H9 (cell line): ENCODE data around the gene RPL37A. TPM values are rescaled to one million over a fixed set of nuclear protein-coding genes. Genes with fewer than 3 reads are reported as not detected.
A peak's percentile ranks its signal among the peaks of the same experiment; 100 is the strongest.

Experiments used
- DNase-seq: peaks from one replicate; pipeline ENCODE4 v3.0.0-alpha.2; 2017
- H2AFZ ChIP-seq: one replicate; pipeline ENCODE4 v1.6.1; 2013; ENCODE audit warnings: mild to moderate bottlenecking, low read length, control low read depth, moderate library complexity
- H2AK5ac ChIP-seq: 2 replicates; pipeline ENCODE4 v1.6.1; 2013; ENCODE audit warnings: low read length, control low read depth, mixed read lengths; ENCODE audit not compliant: insufficient read length
- H2BK120ac ChIP-seq: one replicate; pipeline ENCODE4 v1.6.1; 2013; ENCODE audit warnings: low read depth, mild to moderate bottlenecking, low read length, control low read depth, inconsistent platforms; ENCODE audit not compliant: poor library complexity, severe bottlenecking
- H2BK12ac ChIP-seq: 2 replicates; pipeline ENCODE4 v1.6.1; 2013; ENCODE audit warnings: low read length, control low read depth, mixed read lengths, low read depth; ENCODE audit not compliant: insufficient read length
- H2BK15ac ChIP-seq: 2 replicates; pipeline ENCODE4 v1.6.1; 2013; ENCODE audit warnings: low read depth, low read length, control low read depth
- H2BK20ac ChIP-seq: one replicate; pipeline ENCODE4 v1.6.1; 2013; ENCODE audit warnings: low read depth, mild to moderate bottlenecking, low read length, control low read depth, inconsistent platforms; ENCODE audit not compliant: poor library complexity, severe bottlenecking
- H2BK5ac ChIP-seq: 2 replicates; pipeline ENCODE4 v1.6.1; 2013; ENCODE audit warnings: low read length, control low read depth, mixed read lengths; ENCODE audit not compliant: insufficient read length
- H3K14ac ChIP-seq: 2 replicates; pipeline ENCODE4 v1.6.1; 2013; ENCODE audit warnings: low read length, control low read depth; ENCODE audit not compliant: insufficient read depth
- H3K18ac ChIP-seq: 2 replicates; pipeline ENCODE4 v1.6.1; 2013; ENCODE audit warnings: low read depth, mild to moderate bottlenecking, mixed read lengths, low read length, control low read depth; ENCODE audit not compliant: insufficient read length
- H3K23ac ChIP-seq: 2 replicates; pipeline ENCODE4 v1.6.1; 2013; ENCODE audit warnings: low read length, control low read depth, mixed read lengths, low read depth; ENCODE audit not compliant: insufficient read length
- H3K23me2 ChIP-seq: 2 replicates; pipeline ENCODE4 v1.6.1; 2013; ENCODE audit warnings: low read depth, mild to moderate bottlenecking, mixed read lengths, low read length, control low read depth; ENCODE audit not compliant: insufficient read length, poor library complexity, severe bottlenecking
- H3K27ac ChIP-seq: 2 replicates; pipeline ENCODE4 v1.5.1; 2013; ENCODE audit warnings: low read length, control low read depth, mixed read lengths, low read depth; ENCODE audit not compliant: insufficient read length
- H3K27me3 ChIP-seq: 2 replicates; pipeline ENCODE4 v1.6.1; 2013; ENCODE audit warnings: low read length, control low read depth, inconsistent platforms; ENCODE audit not compliant: insufficient read depth
- H3K4ac ChIP-seq: 2 replicates; pipeline ENCODE4 v1.6.1; 2013; ENCODE audit warnings: low read depth, mild to moderate bottlenecking, control low read depth, inconsistent platforms, low read length, moderate library complexity
- H3K4me1 ChIP-seq: 2 replicates; pipeline ENCODE4 v1.6.1; 2013; ENCODE audit warnings: low read length, control low read depth, inconsistent platforms; ENCODE audit not compliant: insufficient read depth
- H3K4me2 ChIP-seq: 2 replicates; pipeline ENCODE4 v1.6.1; 2013; ENCODE audit warnings: low read length, control low read depth, mixed read lengths; ENCODE audit not compliant: insufficient read length, insufficient read depth
- H3K56ac ChIP-seq: 2 replicates; pipeline ENCODE4 v1.6.1; 2013; ENCODE audit warnings: low read depth, mild to moderate bottlenecking, mixed read lengths, low read length, control low read depth; ENCODE audit not compliant: insufficient read length
- H3K79me1 ChIP-seq: 2 replicates; pipeline ENCODE4 v1.6.1; 2013; ENCODE audit warnings: low read depth, mild to moderate bottlenecking, moderate library complexity, low read length, control low read depth, inconsistent platforms; ENCODE audit not compliant: insufficient read depth, poor library complexity, severe bottlenecking
- H3K79me2 ChIP-seq: 2 replicates; pipeline ENCODE4 v1.6.1; 2013; ENCODE audit warnings: low read length, control low read depth, inconsistent platforms; ENCODE audit not compliant: insufficient read depth
- H3K9ac ChIP-seq: 2 replicates; pipeline ENCODE4 v1.6.1; 2013; ENCODE audit warnings: low read length, control low read depth, mixed read lengths; ENCODE audit not compliant: insufficient read length; ENCODE audit errors: extremely low read depth
- H3K9me3 ChIP-seq: one replicate; pipeline ENCODE4 v1.6.1; 2013; ENCODE audit warnings: low read depth, low read length, inconsistent platforms; ENCODE audit not compliant: control insufficient read depth
- H3T11ph ChIP-seq: one replicate; pipeline ENCODE4 v1.6.1; 2013; ENCODE audit warnings: mild to moderate bottlenecking, low read length, control low read depth, inconsistent platforms
- H4K20me1 ChIP-seq: one replicate; pipeline ENCODE4 v1.6.1; 2013; ENCODE audit not compliant: control insufficient read depth, insufficient read length, insufficient read depth
- H4K5ac ChIP-seq: 2 replicates; pipeline ENCODE4 v1.6.1; 2013; ENCODE audit warnings: low read depth, mild to moderate bottlenecking, mixed read lengths, low read length, control low read depth; ENCODE audit not compliant: insufficient read length
- H4K8ac ChIP-seq: replicated peaks from 2 replicates; pipeline ENCODE4 v1.6.1; 2013; ENCODE audit warnings: low read length, control low read depth, mixed read lengths, low read depth; ENCODE audit not compliant: insufficient read length
- H4K91ac ChIP-seq: 2 replicates; pipeline ENCODE4 v1.6.1; 2013; ENCODE audit warnings: low read depth, mild to moderate bottlenecking, moderate library complexity, mixed read lengths, low read length, control low read depth; ENCODE audit not compliant: insufficient read length
- H3K27ac Mint-ChIP-seq, 3 experiments: 2 replicates in 2 of 3; 3 replicates in 1 of 3; pipeline ENCODE4 v1.8.0; 2020 to 2021; ENCODE audit warnings: mixed read lengths in 3 of 3, mild to moderate bottlenecking in 1 of 3, moderate library complexity in 1 of 3
- H3K27me3 Mint-ChIP-seq: 2 replicates; pipeline ENCODE4 v1.8.0; 2021; ENCODE audit warnings: low read depth, mild to moderate bottlenecking, moderate library complexity, mixed read lengths
- H3K36me3 Mint-ChIP-seq, 3 experiments: 2 replicates in 2 of 3; 3 replicates in 1 of 3; pipeline ENCODE4 v1.8.0; 2020 to 2021; ENCODE audit warnings: low read depth in 3 of 3, mixed read lengths in 3 of 3; ENCODE audit not compliant: insufficient read depth in 1 of 3
- H3K4me1 Mint-ChIP-seq, 2 experiments: 2 replicates each; pipeline ENCODE4 v1.8.0; 2020; ENCODE audit warnings: mixed read lengths in 2 of 2
- H3K4me3 Mint-ChIP-seq, 2 experiments: 2 replicates in 1 of 2; 3 replicates in 1 of 2; pipeline ENCODE4 v1.8.0; 2020 to 2021; ENCODE audit warnings: mild to moderate bottlenecking in 2 of 2, mixed read lengths in 2 of 2, moderate library complexity in 1 of 2
- H3K9me3 Mint-ChIP-seq, 2 experiments: 2 replicates in 1 of 2; 3 replicates in 1 of 2; pipeline ENCODE4 v1.8.0; 2020; ENCODE audit warnings: mild to moderate bottlenecking in 2 of 2, mixed read lengths in 2 of 2, moderate library complexity in 1 of 2
- CTCF ChIP-seq: fragments of 200-600 bp; sonication (generic); conservative IDR thresholded peaks from 3 replicates; pipeline ENCODE4 v1.8.0; 2021; ENCODE audit warnings: antibody characterized with exemption, mild to moderate bottlenecking
- WGBS: extraction: QIAGEN DNeasy Blood & Tissue Kit; methylation state at CpG from one replicate; pipeline ENCODE4 v1.1.7; 2013; ENCODE audit warnings: missing lambda C conversion rate, low lambda C conversion rate, mixed read lengths; ENCODE audit not compliant: insufficient read length; ENCODE audit errors: extremely low coverage; 5-methylcytosine and 5-hydroxymethylcytosine counted together
- total RNA-seq: library from RNA; stranded (reverse); gene quantifications from 2 replicates; pipeline ENCODE4 v1.2.1, GENCODE V29; 2021

RPL37A gene
- total RNA-seq, 1 experiment from 2014 or later, result 3,769 TPM

DNA sequence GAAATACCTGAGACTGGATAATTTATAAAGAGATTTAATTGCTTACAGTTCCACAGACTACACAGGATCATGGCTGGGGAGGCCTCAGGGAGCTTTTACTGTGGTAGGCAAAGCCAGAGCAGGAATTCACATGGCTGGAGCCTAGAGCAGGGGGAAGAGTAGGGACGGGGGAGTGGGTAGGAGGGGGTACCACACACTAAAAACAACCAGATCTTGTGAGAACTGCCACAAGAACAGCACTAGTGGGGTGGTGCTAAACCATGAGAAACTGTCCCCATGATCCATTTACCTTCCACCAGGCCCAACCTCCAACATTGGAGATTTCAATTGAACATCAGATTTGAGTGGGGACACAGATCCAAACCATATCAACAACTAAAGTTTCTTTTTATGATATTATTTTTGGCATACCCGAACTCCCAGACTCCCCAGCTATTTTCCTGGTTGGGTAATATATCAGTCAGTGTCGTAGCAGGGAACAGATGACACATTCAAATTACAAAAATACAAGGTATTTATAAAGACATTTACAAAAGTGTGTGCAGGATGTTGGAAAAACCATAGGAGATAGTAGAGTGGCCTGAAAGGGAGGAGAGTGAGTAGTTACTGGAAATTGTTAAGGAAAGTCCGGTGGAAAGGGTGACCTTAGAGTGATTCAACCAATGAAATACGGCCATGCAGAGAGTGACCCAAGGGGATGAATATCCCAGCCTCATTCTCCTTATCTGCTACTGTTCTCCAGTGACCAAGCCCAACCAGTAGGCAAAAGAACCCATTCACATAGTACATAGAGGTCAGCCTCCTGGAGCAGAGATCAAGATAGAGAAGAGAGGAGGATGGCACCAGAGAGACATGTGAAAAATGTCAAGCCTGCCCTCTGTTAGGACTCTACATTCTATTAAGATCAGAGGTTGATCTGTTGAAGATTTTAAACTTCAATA lies 8.8 kb downstream of the RPL37A start:
- H2BK20ac ChIP-seq, result no peak overlapping the region
- peaks cover 12 to 15% of the 10 kb centered on the region in 2 experiments for H3K4me1 Mint-ChIP-seq
- H3K4me1 ChIP-seq, result no peaks in the 10 kb centered on the region
- no peak overlapping the region for H2AFZ ChIP-seq
- H3K18ac ChIP-seq, result no peak overlapping the region
- peak overlapping the region in 2 of 3 experiments; percentile 3 to 61; a peak in 2 of 7 replicates for H3K27ac Mint-ChIP-seq
- H4K20me1 ChIP-seq, result no peaks in the 10 kb centered on the region
- no peak overlapping the region for H4K91ac ChIP-seq
- no peak overlapping the region for H2BK12ac ChIP-seq
- H2BK120ac ChIP-seq, result no peak overlapping the region
- peaks cover 45 to 55% (median 47%) of the 10 kb centered on the region in 3 experiments for H3K36me3 Mint-ChIP-seq
- no peaks in the 10 kb centered on the region for H3K9me3 Mint-ChIP-seq
- no peaks in the 10 kb centered on the region for H3K9me3 ChIP-seq
- H3K14ac ChIP-seq, result no peak overlapping the region
- no peaks in the 10 kb centered on the region for H3K27me3 ChIP-seq
- H2BK5ac ChIP-seq, result no peak overlapping the region
- no peaks in the 10 kb centered on the region for H3K79me2 ChIP-seq
- H3K56ac ChIP-seq, result no peak overlapping the region
- no peaks in the 10 kb centered on the region for H3K23me2 ChIP-seq
- H4K8ac ChIP-seq, result no peak overlapping the region
- WGBS, result no CpG with 5 or more reads among the region's 5 CpGs
- no peak overlapping the region for H3K9ac ChIP-seq
- no peak overlapping the region for H2AK5ac ChIP-seq
- no peak for TF ChIP-seq CTCF
- H3K27me3 Mint-ChIP-seq, result peaks cover 2% of the 10 kb centered on the region
- no peak overlapping the region for H3T11ph ChIP-seq
- no peak overlapping the region for H3K27ac ChIP-seq
- no peak overlapping the region for H2BK15ac ChIP-seq
- H4K5ac ChIP-seq, result no peak overlapping the region
- H3K4ac ChIP-seq, result no peak overlapping the region
- H3K79me1 ChIP-seq, result no peaks in the 10 kb centered on the region
- no peak overlapping the region for H3K4me3 Mint-ChIP-seq
- no peak overlapping the region for H3K4me2 ChIP-seq
- no peak overlapping the region for H3K23ac ChIP-seq
- no peak for DNase-seq
